H4 (cell line): ENCODE results near the gene GANAB. TPM values are rescaled to one million over a fixed set of nuclear protein-coding genes. Genes with fewer than 3 reads are reported as not detected.

Source experiments
- total RNA-seq: library from RNA; depleted of rRNA; stranded (reverse); fragments of >200 nt; shearing (Covaris generic); gene quantifications from 2 replicates; pipeline ENCODE4 v1.2.3, GENCODE V29; 2014; rRNA removed

Gene GANAB
- total RNA-seq, 1 experiment from 2014 or later = 142 TPM

Other genes starting within 250 kb of the GANAB start
- not detected in 2 replicates for gene SCGB1A1, start 227.6 kb downstream of the GANAB start, total RNA-seq
- 47.0 and 60.1 TPM in 2 replicates for gene AHNAK, start 99.8 kb downstream of the GANAB start, total RNA-seq
- gene EEF1G, start 72.7 kb downstream of the GANAB start, total RNA-seq = 1,742 and 1,908 TPM in 2 replicates
- 2.3 and 5.4 TPM in 2 replicates for gene TUT1, start 55.1 kb downstream of the GANAB start, total RNA-seq
- gene MTA2, start 44.7 kb downstream of the GANAB start, total RNA-seq = 96.1 and 108 TPM in 2 replicates
- gene EML3, start 33.8 kb downstream of the GANAB start, total RNA-seq = 10.1 and 13.8 TPM in 2 replicates
- gene ROM1, start 33.4 kb downstream of the GANAB start, total RNA-seq = 4.2 and 11.4 TPM in 2 replicates
- gene B3GAT3, start 24.6 kb downstream of the GANAB start, total RNA-seq = 13.5 and 26.0 TPM in 2 replicates
- gene INTS5, start 6.7 kb upstream of the GANAB start, total RNA-seq = 14.5 and 16.0 TPM in 2 replicates
- gene C11orf98, start 18.6 kb upstream of the GANAB start, total RNA-seq = 100 and 130 TPM in 2 replicates
- gene CSKMT, start 18.7 kb upstream of the GANAB start, total RNA-seq = 7.0 and 8.4 TPM in 2 replicates
- gene UQCC3, start 25.1 kb upstream of the GANAB start, total RNA-seq = 9.1 and 12.2 TPM in 2 replicates
- gene LBHD1, start 25.7 kb upstream of the GANAB start, total RNA-seq = 3.7 and 5.1 TPM in 2 replicates
- 93.7 and 110 TPM in 2 replicates for gene UBXN1, start 32.5 kb upstream of the GANAB start, total RNA-seq
- 0.14 TPM in 1 of 2 replicates, not detected in the other for gene LRRN4CL, start 42.9 kb upstream of the GANAB start, total RNA-seq
- gene BSCL2, start 60.8 kb upstream of the GANAB start, total RNA-seq = 128 TPM in 2 replicates
- 0.41 TPM in 1 of 2 replicates, not detected in the other for gene GNG3, start 61.1 kb upstream of the GANAB start, total RNA-seq
- 4.7 and 5.0 TPM in 2 replicates for gene HNRNPUL2, start 80.8 kb upstream of the GANAB start, total RNA-seq
- 35.0 and 46.9 TPM in 2 replicates for gene TTC9C, start 81.9 kb upstream of the GANAB start, total RNA-seq
- 6.9 and 7.5 TPM in 2 replicates for gene ZBTB3, start 107.5 kb upstream of the GANAB start, total RNA-seq
- 140 and 182 TPM in 2 replicates for gene POLR2G, start 115.0 kb upstream of the GANAB start, total RNA-seq
- gene TAF6L, start 124.8 kb upstream of the GANAB start, total RNA-seq = 15.0 and 19.1 TPM in 2 replicates
- gene TMEM179B, start 140.8 kb upstream of the GANAB start, total RNA-seq = 77.5 and 85.5 TPM in 2 replicates
- gene TMEM223, start 145.4 kb upstream of the GANAB start, total RNA-seq = 43.1 and 62.4 TPM in 2 replicates
- gene NXF1, start 158.8 kb upstream of the GANAB start, total RNA-seq = 25.1 and 31.1 TPM in 2 replicates
- 22.3 and 26.3 TPM in 2 replicates for gene STX5, start 185.4 kb upstream of the GANAB start, total RNA-seq
- gene TEX54, start 186.2 kb upstream of the GANAB start, total RNA-seq = not detected in 2 replicates
- 60.1 and 63.7 TPM in 2 replicates for gene WDR74, start 193.0 kb upstream of the GANAB start, total RNA-seq
- gene SLC3A2, start 234.3 kb upstream of the GANAB start, total RNA-seq = 478 and 499 TPM in 2 replicates